Stimulated activated CD8-positive, alpha-beta memory T cell treated with anti-CD3 and anti-CD28 coated beads, Interleukin-15, amount 100 ng/mL, for 4 hours (primary cell): ENCODE measurements around the gene TCEAL7.

ENCODE experiments used
- DNase-seq, 2 donors: peaks; one replicate each; pipeline ENCODE4 v3.0.0-alpha.2; 2020; ENCODE audit warnings: low read depth in 2 of 2

The TCEAL7 gene

GRCh38 chrX:103367502-103367901 is 37.5 kb downstream of the TCEAL7 start:
- DNase-seq, result no peak

GRCh38 chrX:103369479-103369878 is 39.4 kb downstream of the TCEAL7 start:
- no peak for DNase-seq

GRCh38 chrX:103372886-103373285 is 42.8 kb downstream of the TCEAL7 start:
- DNase-seq, result no peak

- no peak for DNase-seq
Observed at GRCh38 chrX:103373581-103373980, 43.5 kb downstream of the TCEAL7 start.

GRCh38 chrX:103376118-103376978 is 46.3 kb downstream of the TCEAL7 start, which contains the start of gene BEX3:
Gene BEX3, plus strand, starts transcription at chrX:103376538. Its CDS starts 984 bp downstream, at chrX:103377522.
- no peak for DNase-seq

- no peak for DNase-seq
Observed at GRCh38 chrX:103376979-103377324, 46.9 kb downstream of the TCEAL7 start.

- no peak for DNase-seq
Observed at GRCh38 chrX:103378990-103379389, 49.0 kb downstream of the TCEAL7 start.
